ENCODE measurements around the gene PREX1.
"Not testable (repeated sequence)": the region's sequence is repeated elsewhere in the genome, so short reads cannot be mapped to it uniquely, and the experiment has no call there.

Gene PREX1

GRCh38 chr20:48827855-48828733 lies at the start of gene PREX1:
PREX1 (minus strand) TSS chr20:48827999; CDS start chr20:48827860, 139 bp downstream.
- DNase-seq = peak; percentile 63

- no peak for DNase-seq
Measured at GRCh38 chr20:48877304-48877703, 49.5 kb upstream of the PREX1 start.

- no peak for DNase-seq
Measured at GRCh38 chr20:48875914-48876240, 48.1 kb upstream of the PREX1 start.

GRCh38 chr20:48875233-48875913 lies 47.6 kb upstream of the PREX1 start:
- no peak for DNase-seq

GRCh38 chr20:48869442-48869841 lies 41.6 kb upstream of the PREX1 start:
- DNase-seq = not testable (repeated sequence)

GRCh38 chr20:48866936-48867335 lies 39.1 kb upstream of the PREX1 start:
- DNase-seq = peak; percentile 8

GRCh38 chr20:48864738-48865318 lies 37.0 kb upstream of the PREX1 start:
- no peak for DNase-seq

GRCh38 chr20:48864254-48864653 lies 36.5 kb upstream of the PREX1 start:
- no peak for DNase-seq

- no peak for DNase-seq
Measured at GRCh38 chr20:48862279-48862678, 34.5 kb upstream of the PREX1 start.

GRCh38 chr20:48861444-48861843 lies 33.6 kb upstream of the PREX1 start:
- no peak for DNase-seq

GRCh38 chr20:48858075-48858790 lies 30.4 kb upstream of the PREX1 start:
- DNase-seq = no peak

GRCh38 chr20:48856130-48856529 lies 28.3 kb upstream of the PREX1 start:
- DNase-seq = no peak

GRCh38 chr20:48855046-48855445 lies 27.2 kb upstream of the PREX1 start:
- DNase-seq = no peak

GRCh38 chr20:48852609-48853008 lies 24.8 kb upstream of the PREX1 start:
- DNase-seq = no peak

GRCh38 chr20:48851579-48851978 lies 23.8 kb upstream of the PREX1 start:
- no peak for DNase-seq

- no peak for DNase-seq
Measured at GRCh38 chr20:48850977-48851299, 23.1 kb upstream of the PREX1 start.

GRCh38 chr20:48850257-48850976 lies 22.6 kb upstream of the PREX1 start:
- DNase-seq = no peak

- DNase-seq = no peak
Measured at GRCh38 chr20:48849779-48850178, 22.0 kb upstream of the PREX1 start.

GRCh38 chr20:48849299-48849698 lies 21.5 kb upstream of the PREX1 start:
- no peak for DNase-seq

GRCh38 chr20:48847498-48848205 lies 19.9 kb upstream of the PREX1 start:
- DNase-seq = no peak

GRCh38 chr20:48846516-48847492 lies 19.0 kb upstream of the PREX1 start:
- peak; percentile 13 for DNase-seq

All from NCI-H510A (cell line).